ENCODE data around the gene HES5.

DNA sequence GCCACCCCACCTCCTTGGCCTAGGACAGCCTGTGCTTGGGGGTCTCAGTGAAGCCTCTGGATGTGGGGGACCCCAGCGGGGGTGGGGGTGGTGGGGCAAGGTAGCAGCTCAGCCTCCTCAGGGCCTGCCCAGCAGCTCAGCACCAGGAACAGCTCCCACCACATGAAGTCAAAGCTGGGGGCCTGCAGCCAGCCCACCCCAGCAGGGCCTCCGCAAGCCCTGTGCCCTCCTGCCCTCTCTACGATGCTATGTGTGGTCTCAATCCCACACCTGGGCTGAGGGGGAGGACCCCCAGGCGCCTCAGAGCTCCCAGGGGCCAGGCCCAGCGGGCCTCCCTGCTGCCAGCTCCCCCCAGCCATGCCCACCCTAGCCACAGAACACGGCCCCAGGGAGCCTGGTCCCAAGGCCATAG lies 22.3 kb downstream of the HES5 start:
- TF ChIP-seq, protein P1, sequence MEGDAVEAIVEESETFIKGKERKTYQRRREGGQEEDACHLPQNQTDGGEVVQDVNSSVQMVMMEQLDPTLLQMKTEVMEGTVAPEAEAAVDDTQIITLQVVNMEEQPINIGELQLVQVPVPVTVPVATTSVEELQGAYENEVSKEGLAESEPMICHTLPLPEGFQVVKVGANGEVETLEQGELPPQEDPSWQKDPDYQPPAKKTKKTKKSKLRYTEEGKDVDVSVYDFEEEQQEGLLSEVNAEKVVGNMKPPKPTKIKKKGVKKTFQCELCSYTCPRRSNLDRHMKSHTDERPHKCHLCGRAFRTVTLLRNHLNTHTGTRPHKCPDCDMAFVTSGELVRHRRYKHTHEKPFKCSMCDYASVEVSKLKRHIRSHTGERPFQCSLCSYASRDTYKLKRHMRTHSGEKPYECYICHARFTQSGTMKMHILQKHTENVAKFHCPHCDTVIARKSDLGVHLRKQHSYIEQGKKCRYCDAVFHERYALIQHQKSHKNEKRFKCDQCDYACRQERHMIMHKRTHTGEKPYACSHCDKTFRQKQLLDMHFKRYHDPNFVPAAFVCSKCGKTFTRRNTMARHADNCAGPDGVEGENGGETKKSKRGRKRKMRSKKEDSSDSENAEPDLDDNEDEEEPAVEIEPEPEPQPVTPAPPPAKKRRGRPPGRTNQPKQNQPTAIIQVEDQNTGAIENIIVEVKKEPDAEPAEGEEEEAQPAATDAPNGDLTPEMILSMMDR (IDR thresholded peaks at IDR 0.05) = no peak
- TF ChIP-seq POLR2AphosphoS5 (IDR thresholded peaks at IDR 0.05) (no peak), EP300 (IDR thresholded peaks at IDR 0.05) (no peak)

Measured in gastroesophageal sphincter (tissue), 3 donors.